SK-N-MC (cell line): ENCODE data around the gene RDH11.

ENCODE experiments used
- EZH2 ChIP-seq: fragments of 200-600 bp; sonication (generic); IDR thresholded peaks from one replicate; pipeline ENCODE4 v1.6.1; 2017; ENCODE audit warnings: antibody characterized with exemption
- FOXP2 ChIP-seq: optimal IDR thresholded peaks from 2 replicates; pipeline ENCODE3; 2011; ENCODE audit warnings: mild to moderate bottlenecking, moderate library complexity; ENCODE audit not compliant: insufficient read depth; ENCODE audit errors: extremely low read length, control extremely low read depth
- POLR2AphosphoS5 ChIP-seq: IDR thresholded peaks from 2 replicates; pipeline ENCODE4 v1.6.1; 2012; ENCODE audit warnings: mild to moderate bottlenecking, low read depth, low read length, borderline replicate concordance

GRCh38 chr14:67653651-67654280, 41.8 kb downstream of the RDH11 start:
- no peak for TF ChIP-seq FOXP2
- no peak for TF ChIP-seq POLR2AphosphoS5
- TF ChIP-seq EZH2: no peak
